ENCODE results near the gene GPC3.

The GPC3 gene

GRCh38 chrX:133968109-133968508 lies 17.3 kb downstream of the GPC3 start:
- DNase-seq (ENCODE audit: low read depth): no peak

GRCh38 chrX:133966199-133966598 lies 19.2 kb downstream of the GPC3 start:
- no peak for DNase-seq (ENCODE audit: low read depth)

GRCh38 chrX:133965321-133965720 lies 20.1 kb downstream of the GPC3 start:
- no peak for DNase-seq (ENCODE audit: low read depth)

GRCh38 chrX:133961046-133961445 lies 24.3 kb downstream of the GPC3 start:
- DNase-seq (ENCODE audit: low read depth): no peak

GRCh38 chrX:133959972-133960371 lies 25.4 kb downstream of the GPC3 start:
- no peak for DNase-seq (ENCODE audit: low read depth)

- no peak for DNase-seq (ENCODE audit: low read depth)
Observed at GRCh38 chrX:133958997-133959688, 26.3 kb downstream of the GPC3 start.

- DNase-seq (ENCODE audit: low read depth): no peak
Observed at GRCh38 chrX:133956570-133957340, 28.6 kb downstream of the GPC3 start.

- no peak for DNase-seq (ENCODE audit: low read depth)
Observed at GRCh38 chrX:133953785-133954355, 31.5 kb downstream of the GPC3 start.

GRCh38 chrX:133953078-133953477 lies 32.3 kb downstream of the GPC3 start:
- no peak for DNase-seq (ENCODE audit: low read depth)

GRCh38 chrX:133951098-133951497 lies 34.3 kb downstream of the GPC3 start:
- no peak for DNase-seq (ENCODE audit: low read depth)

GRCh38 chrX:133950214-133950613 lies 35.2 kb downstream of the GPC3 start:
- DNase-seq (ENCODE audit: low read depth): no peak

- no peak for DNase-seq (ENCODE audit: low read depth)
Observed at GRCh38 chrX:133948895-133949294, 36.5 kb downstream of the GPC3 start.

GRCh38 chrX:133947996-133948395 lies 37.4 kb downstream of the GPC3 start:
- no peak for DNase-seq (ENCODE audit: low read depth)

GRCh38 chrX:133947022-133947421 lies 38.4 kb downstream of the GPC3 start:
- DNase-seq (ENCODE audit: low read depth): no peak

GRCh38 chrX:133943507-133943906 lies 41.9 kb downstream of the GPC3 start:
- no peak for DNase-seq (ENCODE audit: low read depth)

GRCh38 chrX:133939655-133940302 lies 45.6 kb downstream of the GPC3 start:
- DNase-seq (ENCODE audit: low read depth): no peak

- DNase-seq (ENCODE audit: low read depth): no peak
Observed at GRCh38 chrX:133938530-133938929, 46.9 kb downstream of the GPC3 start.

GRCh38 chrX:133937022-133937421 lies 48.4 kb downstream of the GPC3 start:
- DNase-seq (ENCODE audit: low read depth): no peak

- no peak for DNase-seq (ENCODE audit: low read depth)
Observed at GRCh38 chrX:133935076-133935475, 50.3 kb downstream of the GPC3 start.

- DNase-seq (ENCODE audit: low read depth): no peak
Observed at GRCh38 chrX:133933316-133933715, 52.1 kb downstream of the GPC3 start.

GRCh38 chrX:133929836-133930464 lies 55.4 kb downstream of the GPC3 start:
- no peak for DNase-seq (ENCODE audit: low read depth)

GRCh38 chrX:133928365-133928764 lies 57.0 kb downstream of the GPC3 start:
- DNase-seq (ENCODE audit: low read depth): no peak
